ENCODE results near the gene FBXL14.

Gene FBXL14

GRCh38 chr12:1619159-1619558 is 24.8 kb upstream of the FBXL14 start:
- no peak for DNase-seq

GRCh38 chr12:1618489-1618888 is 24.1 kb upstream of the FBXL14 start:
- DNase-seq = no peak

DNA sequence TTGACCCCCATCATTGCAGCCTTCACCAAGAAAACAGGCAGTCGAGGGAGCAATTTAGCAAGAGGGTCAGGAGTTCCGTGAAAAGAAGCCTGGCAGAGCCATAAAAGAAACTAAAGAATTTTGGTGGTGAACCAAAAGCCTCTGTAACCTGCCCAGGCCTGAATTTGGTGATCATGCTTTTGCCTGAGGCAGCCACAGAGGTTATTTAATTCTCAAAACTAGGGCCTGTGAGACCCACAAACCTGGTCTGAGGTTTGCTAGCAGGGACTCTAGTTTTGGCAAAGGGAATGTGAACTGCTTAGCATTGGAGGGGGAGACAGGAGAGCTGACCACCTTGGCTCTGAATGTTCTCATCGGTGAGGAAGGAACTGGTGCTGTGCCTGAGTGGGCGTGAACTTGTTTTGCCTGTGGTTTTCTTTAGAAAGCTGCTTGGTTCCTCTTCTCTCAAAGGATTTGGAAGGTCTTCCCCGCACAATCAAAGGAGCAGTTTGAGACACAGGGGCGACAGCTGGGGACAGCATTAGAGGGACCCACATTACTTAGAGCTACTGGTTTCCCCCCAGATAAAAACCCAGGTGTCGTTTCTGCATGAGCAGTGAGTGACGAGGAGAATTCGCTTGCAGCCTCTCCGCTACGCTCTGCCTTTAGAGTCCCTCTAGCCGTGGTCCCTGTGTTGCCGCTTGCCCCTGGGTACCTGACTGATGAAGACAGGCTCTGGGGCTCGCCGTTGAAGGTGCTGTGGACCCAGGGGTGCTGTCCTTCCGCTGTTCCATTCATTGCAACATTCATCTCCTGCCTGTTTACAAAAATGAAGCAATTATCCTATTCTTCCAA is 22.1 kb upstream of the FBXL14 start:
- DNase-seq = no peak

DNA sequence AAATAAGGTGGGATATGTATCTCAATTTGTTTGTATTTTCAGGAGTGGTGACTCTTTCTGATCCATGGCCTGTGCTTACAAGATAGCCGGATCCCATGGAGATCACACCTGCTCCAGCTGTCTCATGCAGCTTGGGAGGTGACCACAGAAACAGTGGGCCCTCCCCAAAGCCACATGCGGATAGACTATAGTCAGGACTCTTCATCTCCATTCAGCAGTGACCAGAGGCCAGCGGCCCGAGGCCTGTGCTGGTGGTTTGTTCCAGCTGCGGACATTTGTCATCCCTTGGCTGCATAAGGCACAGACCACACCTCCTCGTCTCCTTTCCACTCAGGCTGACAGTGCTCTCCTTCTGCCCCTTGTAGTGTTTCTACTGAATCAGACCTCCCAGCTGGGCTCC is 20.0 kb upstream of the FBXL14 start:
- DNase-seq = no peak

DNA sequence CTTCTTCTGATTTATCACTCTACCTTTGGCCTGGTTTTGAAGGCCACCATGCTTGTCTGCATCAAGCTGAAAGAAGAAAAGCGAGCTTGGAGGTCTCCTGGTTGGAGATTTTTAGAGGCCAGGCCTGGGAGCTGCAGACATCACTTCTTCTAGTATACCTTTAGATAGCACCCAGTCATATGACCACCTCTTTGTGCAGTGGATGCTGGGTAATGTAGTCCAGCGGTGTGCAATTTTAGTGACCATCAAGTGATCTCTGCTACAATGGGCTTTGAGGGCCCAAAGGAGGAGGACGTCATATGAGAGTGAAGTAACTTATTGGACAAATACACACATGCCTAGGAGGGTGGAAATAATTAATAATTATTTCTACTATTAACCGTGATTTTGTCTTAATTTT is 19.5 kb upstream of the FBXL14 start:
- DNase-seq = no peak

DNA sequence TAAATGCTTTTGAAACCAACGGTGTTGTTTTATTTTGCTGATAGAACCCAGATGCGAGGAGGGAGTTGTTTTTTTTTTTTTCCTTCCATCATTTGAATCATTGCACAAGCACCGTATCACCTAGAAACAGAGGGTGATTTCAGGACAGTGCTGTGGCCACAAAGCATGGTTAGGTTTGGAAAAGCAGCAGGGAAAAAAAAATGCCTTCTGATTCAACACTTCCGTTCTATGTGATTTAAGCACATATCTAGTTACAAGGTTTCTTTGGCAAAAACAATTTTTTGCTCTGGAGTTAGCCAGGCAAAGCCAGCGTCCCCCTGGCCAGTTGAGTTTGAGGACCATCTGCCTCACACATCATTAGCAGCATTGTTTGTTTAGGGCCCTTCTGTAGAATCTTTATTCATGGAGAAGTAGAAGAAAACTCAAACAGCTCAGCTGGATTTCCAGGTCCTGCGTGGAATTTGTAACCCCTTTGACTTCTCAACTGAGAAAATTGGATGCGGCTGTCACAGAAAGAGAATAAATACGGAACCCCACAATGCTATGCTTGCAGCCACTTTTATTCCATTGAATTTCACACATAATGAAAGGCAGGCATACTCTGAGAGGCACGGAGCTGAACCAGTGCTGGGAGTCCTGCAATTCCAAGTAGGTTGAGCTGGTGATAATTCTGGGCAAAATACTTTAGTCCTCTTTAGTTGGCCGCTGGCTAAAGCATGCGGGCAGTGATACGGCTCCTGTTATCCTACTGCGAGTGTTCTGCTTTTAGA is 17.6 kb upstream of the FBXL14 start:
- peak; percentile 50 for DNase-seq

- DNase-seq = no peak
Measured at GRCh38 chr12:1610072-1610643, 15.8 kb upstream of the FBXL14 start.

DNA sequence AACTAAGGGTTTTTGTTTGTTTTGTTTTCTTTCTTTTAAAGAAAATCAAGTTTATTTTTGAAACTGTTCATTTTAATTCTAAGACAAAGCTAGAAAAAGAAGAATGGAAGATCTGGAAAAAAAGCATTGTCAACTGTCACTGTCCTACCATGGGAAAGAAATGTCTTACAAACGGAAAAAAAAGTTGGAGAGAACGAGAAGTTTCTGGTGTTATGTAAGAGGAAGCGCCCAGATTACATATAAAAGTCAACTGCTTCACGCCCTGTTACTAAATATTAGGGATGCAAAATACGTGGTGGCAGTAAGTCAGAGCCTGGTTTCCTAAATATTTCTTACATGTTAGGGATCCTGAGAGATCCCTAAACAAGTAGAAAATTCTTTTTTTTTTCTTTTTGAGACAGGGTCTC is 14.3 kb upstream of the FBXL14 start:
- no peak for DNase-seq

DNA sequence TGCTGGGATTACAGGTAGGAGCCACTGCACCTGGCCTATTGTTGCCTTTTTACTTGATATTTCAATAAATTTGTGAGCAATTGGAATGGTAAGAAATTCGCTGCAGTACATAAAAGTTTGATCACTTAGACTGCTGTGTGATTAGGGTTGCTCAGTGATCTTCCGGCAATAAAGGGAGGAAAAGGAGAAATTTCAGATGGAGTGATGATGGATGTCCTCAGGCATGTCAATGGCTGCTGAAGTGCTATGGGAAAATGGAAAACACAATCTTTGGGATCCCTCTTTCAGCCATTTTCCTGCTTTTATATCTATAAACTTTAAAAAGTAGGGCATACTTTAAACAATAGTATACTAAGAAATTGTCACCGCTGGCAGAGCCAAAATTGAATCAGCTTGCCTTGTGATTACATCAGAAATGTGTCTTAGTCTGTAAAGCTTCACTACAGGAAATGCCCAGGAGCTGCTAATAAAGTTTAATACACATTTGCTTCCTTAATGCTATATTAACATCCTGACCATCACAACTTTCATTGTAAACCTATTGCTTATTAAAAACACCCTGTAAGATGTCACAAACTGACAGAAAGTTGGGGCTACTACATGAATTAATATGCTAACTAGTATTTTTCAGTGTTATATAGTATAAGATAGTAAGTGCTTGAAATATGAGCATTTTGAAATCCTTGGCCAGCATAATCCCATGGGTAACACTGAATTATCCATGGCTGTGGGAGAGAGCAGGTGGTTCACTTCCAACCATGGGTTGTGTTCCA is 13.7 kb upstream of the FBXL14 start:
- DNase-seq = peak; percentile 24

GRCh38 chr12:1606021-1606622 is 11.7 kb upstream of the FBXL14 start:
- DNase-seq = peak; percentile 92

GRCh38 chr12:1605129-1606020 is 11.0 kb upstream of the FBXL14 start:
- DNase-seq = peak; percentile 75

DNA sequence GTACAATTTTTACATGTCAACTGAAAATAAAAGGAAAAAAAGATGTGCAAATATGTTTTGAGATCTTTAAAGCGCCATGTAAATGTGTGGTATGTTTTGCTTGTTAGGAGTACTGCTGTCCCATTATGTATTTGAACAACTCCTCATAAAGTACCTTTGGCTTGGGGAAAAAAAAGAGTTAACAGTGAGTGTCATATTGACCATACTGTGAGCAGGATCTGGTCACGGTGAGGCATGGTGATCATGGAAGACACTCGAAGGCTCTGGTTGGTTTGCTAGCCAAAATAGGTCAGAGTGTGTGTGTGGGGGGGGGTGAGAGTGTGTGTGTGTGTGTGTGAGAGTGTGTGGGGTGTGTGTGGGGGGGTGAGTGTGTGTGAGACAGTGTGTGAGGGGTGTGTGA is 10.1 kb upstream of the FBXL14 start:
- DNase-seq = no peak

- no peak for DNase-seq
Measured at GRCh38 chr12:1603269-1603993, 9.1 kb upstream of the FBXL14 start.

GRCh38 chr12:1602706-1603105 is 8.3 kb upstream of the FBXL14 start:
- DNase-seq = peak; percentile 32

DNA sequence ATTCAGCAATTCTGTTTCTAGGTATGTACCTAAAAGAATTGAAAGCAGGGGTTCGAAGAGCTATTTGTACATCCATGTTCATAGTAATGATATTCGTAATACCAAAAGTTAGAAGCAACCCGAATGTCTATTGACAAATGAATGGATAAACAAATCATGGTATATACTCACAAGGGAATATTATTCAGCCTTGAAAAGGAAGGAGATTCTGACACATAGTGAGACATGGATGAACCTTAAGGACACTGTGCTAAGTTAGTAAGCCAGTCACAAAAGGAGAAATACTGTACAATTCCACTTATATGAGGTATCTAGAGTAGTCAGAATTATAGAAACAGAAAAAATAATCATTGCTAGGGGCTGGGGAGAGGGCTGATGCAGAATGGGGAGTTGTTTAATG is 4.4 kb upstream of the FBXL14 start:
- DNase-seq = no peak

GRCh38 chr12:1595690-1596347 is 1.4 kb upstream of the FBXL14 start:
- peak; percentile 59 for DNase-seq

DNA sequence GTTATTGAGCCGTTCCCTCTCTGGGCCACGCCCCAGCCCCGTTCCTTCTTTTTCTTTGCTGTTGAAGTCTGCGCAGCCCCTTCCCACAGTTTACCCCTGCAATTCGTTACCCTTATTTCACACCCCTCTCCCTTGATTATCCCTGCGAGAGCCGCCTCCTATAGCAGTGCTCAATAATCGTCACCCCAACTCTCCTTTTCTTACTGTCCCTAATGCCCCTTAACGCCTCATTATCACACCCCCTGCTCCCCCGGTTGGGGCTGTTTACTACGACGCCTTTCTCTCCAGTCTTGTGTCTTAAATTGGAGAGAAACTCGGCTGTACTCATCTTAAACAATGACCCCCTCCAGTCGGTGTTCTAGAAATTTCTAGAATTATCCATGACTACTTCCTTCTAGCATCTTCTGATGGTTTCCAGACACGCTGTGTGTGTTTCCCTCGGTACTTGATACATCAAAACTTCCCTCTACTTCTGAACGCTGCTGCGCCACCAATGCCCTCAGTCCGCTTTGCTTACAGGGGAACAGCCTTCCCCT is 713 bp upstream of the FBXL14 start:
- DNase-seq = no peak

- DNase-seq = peak; percentile 77
Measured at GRCh38 chr12:1594006-1594260, 448 bp downstream of the FBXL14 start.

- peak; percentile 31 for DNase-seq
Measured at GRCh38 chr12:1593174-1594005, 991 bp downstream of the FBXL14 start.
